Dendritic cell treated with granulocyte-macrophage colony-stimulating factor and Interleukin-4, amounts not matched to agents 40 ng/mL and 50 ng/mL, for 4 days (primary cell): ENCODE measurements around the gene PLCE1.

ENCODE experiments used
- H3K27ac Mint-ChIP-seq: one replicate; pipeline ENCODE4 v1.8.0; 2022; ENCODE audit warnings: mild to moderate bottlenecking, mixed read lengths
- H3K27me3 Mint-ChIP-seq: one replicate; pipeline ENCODE4 v1.8.0; 2022; ENCODE audit warnings: mild to moderate bottlenecking, mixed read lengths
- H3K36me3 Mint-ChIP-seq: one replicate; pipeline ENCODE4 v1.8.0; 2022; ENCODE audit warnings: low read depth, mixed read lengths
- H3K4me1 Mint-ChIP-seq: one replicate; pipeline ENCODE4 v1.8.0; 2022; ENCODE audit warnings: low read depth, mixed read lengths
- H3K4me3 Mint-ChIP-seq: one replicate; pipeline ENCODE4 v1.8.0; 2022; ENCODE audit warnings: mild to moderate bottlenecking, moderate library complexity, mixed read lengths
- H3K9me3 Mint-ChIP-seq: one replicate; pipeline ENCODE4 v1.8.0; 2022; ENCODE audit warnings: mixed read lengths
- intact Hi-C: fragments of 100-400 bp; cut with micrococcal nuclease; formaldehyde crosslinking; loops from one replicate; pipeline ENCODE4 v1.15.0; 2022

The PLCE1 gene

DNA sequence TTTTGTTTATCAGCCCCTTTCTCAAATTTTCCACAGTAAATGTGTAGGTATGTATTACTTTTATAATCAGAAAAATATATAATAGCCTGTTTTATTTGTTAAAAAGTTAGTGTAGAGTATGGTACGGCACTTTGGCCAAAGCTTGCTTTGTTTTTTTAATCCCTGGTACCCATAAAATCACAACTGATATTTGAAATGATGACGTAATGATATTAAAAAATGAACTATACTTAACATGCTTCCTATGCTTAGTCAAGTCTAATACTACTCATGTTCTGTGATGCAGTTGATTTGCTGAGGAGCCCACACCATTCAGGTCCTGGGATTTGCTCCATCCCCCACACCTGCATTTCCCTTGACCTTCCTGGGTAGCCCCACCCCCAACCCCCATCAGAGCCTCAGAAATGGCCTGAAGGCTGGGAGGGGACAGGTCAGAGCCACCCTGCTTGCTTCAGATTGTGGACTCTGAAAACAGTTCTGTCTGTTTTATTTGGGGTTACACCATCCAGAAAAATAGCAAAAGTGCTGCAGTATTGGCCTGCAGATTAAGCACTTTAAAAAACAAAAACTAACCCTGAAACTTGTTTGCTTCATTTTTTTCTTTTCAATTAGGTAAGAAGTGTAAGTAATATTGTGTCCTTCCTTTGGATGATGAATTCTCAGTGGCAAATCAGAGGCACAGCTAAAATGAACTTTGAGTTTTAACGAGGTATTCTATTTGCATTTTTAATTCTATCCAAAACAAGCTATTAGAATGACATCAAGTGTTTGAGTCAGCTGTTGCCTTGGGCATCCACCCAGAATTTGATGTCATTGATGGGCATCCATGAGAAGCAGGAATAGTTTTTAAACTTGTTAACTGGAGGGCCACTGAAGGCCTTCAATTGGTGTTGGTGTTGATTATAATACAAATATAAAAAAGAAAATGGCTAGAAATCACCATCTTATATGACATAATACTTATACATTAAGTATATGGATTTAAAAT lies 23.3 kb downstream of the PLCE1 start:
- H3K4me3 Mint-ChIP-seq = no peak overlapping the region
- intact Hi-C loops = no loop called here
- H3K36me3 Mint-ChIP-seq = no peaks in the 10 kb centered on the region
- H3K27me3 Mint-ChIP-seq = peaks cover 3% of the 10 kb centered on the region
- H3K27ac Mint-ChIP-seq = no peak overlapping the region
- no peaks in the 10 kb centered on the region for H3K4me1 Mint-ChIP-seq
- H3K9me3 Mint-ChIP-seq = no peaks in the 10 kb centered on the region

DNA sequence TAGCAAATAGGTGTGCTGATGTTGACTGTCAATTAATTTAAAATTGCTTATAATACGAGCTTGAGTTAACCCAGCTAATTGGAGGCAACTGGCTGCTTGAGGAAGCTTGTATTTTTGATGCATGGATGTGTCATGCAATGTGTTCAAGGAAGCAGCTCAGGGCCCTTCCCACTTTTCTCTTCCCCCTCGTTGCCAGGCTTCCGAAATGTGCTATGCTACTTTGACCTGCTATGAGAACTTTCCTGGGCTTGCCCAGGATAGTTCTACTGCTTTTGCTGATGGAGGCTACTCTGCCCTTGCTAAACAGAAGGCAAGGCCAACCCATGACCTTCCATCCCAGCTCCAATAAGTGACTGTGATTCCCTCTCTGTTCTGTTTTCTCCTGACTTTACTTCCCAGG lies 24.4 kb downstream of the PLCE1 start:
- H3K4me1 Mint-ChIP-seq = no peaks in the 10 kb centered on the region
- H3K27me3 Mint-ChIP-seq = peaks cover 3% of the 10 kb centered on the region
- H3K9me3 Mint-ChIP-seq = no peaks in the 10 kb centered on the region
- H3K4me3 Mint-ChIP-seq = no peak overlapping the region
- intact Hi-C loops = no loop called here
- no peaks in the 10 kb centered on the region for H3K36me3 Mint-ChIP-seq
- no peak overlapping the region for H3K27ac Mint-ChIP-seq

DNA sequence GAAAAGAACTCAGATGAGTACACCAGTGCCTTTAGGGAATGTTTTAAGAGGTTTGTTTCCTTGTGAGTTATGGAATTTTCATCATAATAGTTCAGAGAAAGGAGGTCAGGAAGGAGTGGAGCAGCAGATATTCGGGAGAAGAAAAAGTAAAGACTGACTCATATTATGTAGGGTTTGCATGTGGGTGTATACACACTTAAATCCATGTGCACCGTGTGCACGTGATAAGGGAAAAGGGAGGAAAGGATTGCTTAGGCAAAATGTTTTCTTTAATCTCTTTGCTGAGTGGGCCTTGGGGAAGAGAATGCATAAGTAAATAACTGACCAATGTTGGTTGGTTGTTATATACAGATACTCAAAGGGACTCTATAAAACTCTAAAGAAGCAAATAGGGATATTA lies 30.2 kb downstream of the PLCE1 start:
- Mint-ChIP-seq H3K27ac (no peak overlapping the region), H3K9me3 (peaks cover 22% of the 10 kb centered on the region), H3K36me3 (no peaks in the 10 kb centered on the region), H3K4me3 (no peak overlapping the region), H3K4me1 (no peaks in the 10 kb centered on the region), H3K27me3 (no peaks in the 10 kb centered on the region)
- intact Hi-C loops = no loop called here

DNA sequence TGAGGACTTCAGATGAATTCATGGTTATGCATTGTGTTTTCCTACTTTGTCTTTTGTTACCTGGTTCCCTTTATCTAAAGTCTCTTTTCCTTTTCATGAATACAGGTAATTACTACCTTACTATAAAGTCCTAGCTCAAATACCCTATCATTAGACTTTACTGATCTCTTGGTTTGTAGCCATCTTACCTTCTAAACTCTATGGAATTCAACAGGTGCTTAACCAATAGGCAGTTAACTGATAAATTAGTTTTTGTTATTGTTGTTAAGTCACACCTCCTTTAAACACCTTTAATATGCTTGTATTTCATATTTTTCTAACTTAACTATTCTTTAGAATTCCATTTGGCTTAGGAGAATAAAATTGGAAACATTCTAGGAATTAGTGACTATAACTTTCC lies 30.7 kb downstream of the PLCE1 start:
- Mint-ChIP-seq H3K4me3 (no peak overlapping the region), H3K27ac (no peak overlapping the region), H3K27me3 (no peaks in the 10 kb centered on the region), H3K36me3 (no peaks in the 10 kb centered on the region), H3K4me1 (no peaks in the 10 kb centered on the region), H3K9me3 (peaks cover 27% of the 10 kb centered on the region)
- intact Hi-C loops = no loop called here

DNA sequence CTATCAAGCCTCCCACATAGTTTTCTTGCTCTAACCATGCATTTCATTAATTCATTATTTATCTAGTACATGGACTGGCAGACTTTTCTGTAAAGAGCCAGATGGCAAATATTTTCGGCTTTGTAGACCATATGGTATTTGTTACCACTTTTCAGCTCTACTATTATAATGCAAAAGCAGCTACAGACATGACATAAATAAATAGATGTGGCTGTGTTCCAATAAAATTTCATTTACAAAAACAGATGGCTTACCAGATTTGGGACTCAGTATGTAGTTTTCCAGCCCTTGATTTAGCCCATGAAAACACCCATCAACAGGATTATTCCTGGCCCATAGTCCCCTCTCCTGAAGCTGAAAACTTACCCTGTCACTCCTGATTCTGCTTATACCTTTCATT lies 32.1 kb downstream of the PLCE1 start:
- Mint-ChIP-seq H3K27ac (no peak overlapping the region), H3K9me3 (peaks cover 41% of the 10 kb centered on the region), H3K4me1 (no peaks in the 10 kb centered on the region), H3K4me3 (no peak overlapping the region), H3K27me3 (no peaks in the 10 kb centered on the region), H3K36me3 (no peaks in the 10 kb centered on the region)
- intact Hi-C loops = no loop called here

DNA sequence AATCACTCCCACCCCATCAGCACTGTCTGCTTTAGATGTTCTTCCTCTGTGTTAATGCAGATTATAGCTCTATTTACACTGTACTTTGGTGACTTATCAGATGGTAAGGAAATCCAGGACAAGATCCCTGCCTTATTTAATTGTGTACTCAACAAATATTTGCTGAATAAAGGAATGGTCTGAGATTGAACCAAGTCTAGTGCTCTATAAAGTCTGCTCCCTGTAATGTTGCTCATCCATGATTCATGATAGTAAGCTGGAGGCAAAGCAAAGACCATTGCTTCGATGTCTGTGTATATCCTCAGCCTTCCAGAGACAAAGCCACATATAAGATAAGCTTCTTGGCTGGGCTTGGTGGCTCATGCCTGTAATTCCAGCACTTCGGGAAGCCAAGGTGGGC lies 33.5 kb downstream of the PLCE1 start:
- H3K9me3 Mint-ChIP-seq = peaks cover 55% of the 10 kb centered on the region

DNA sequence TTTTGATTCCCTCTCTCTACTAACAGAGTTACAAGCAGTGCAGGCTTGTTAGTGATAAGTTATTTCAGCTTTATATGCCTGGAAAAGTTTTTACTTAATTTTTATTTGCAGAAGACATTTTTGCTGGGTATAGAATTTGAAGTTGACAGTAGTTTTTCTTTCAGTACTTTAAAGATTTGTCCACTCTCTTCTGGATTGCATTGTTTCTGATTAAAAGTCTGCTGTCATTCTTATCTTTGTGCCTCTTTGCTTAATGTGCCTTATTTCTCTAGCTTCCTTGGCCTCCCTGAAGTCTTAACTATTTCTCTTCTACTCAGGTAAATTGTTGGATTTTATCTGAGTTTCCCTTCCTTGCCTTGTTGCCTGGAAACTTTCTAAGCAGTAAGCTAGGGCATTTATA lies 36.2 kb downstream of the PLCE1 start:
- Mint-ChIP-seq H3K36me3 (no peaks in the 10 kb centered on the region), H3K4me1 (no peaks in the 10 kb centered on the region), H3K27me3 (no peaks in the 10 kb centered on the region), H3K27ac (no peak overlapping the region), H3K9me3 (peaks cover 56% of the 10 kb centered on the region), H3K4me3 (no peak overlapping the region)
- intact Hi-C loops = no loop called here

More for the DNA sequence above, 33.5 kb downstream of the PLCE1 start:
- H3K36me3 Mint-ChIP-seq = no peaks in the 10 kb centered on the region
- H3K27me3 Mint-ChIP-seq = no peaks in the 10 kb centered on the region
- H3K4me1 Mint-ChIP-seq = no peaks in the 10 kb centered on the region
- intact Hi-C loops = no loop called here
- no peak overlapping the region for H3K27ac Mint-ChIP-seq
- H3K4me3 Mint-ChIP-seq = no peak overlapping the region

DNA sequence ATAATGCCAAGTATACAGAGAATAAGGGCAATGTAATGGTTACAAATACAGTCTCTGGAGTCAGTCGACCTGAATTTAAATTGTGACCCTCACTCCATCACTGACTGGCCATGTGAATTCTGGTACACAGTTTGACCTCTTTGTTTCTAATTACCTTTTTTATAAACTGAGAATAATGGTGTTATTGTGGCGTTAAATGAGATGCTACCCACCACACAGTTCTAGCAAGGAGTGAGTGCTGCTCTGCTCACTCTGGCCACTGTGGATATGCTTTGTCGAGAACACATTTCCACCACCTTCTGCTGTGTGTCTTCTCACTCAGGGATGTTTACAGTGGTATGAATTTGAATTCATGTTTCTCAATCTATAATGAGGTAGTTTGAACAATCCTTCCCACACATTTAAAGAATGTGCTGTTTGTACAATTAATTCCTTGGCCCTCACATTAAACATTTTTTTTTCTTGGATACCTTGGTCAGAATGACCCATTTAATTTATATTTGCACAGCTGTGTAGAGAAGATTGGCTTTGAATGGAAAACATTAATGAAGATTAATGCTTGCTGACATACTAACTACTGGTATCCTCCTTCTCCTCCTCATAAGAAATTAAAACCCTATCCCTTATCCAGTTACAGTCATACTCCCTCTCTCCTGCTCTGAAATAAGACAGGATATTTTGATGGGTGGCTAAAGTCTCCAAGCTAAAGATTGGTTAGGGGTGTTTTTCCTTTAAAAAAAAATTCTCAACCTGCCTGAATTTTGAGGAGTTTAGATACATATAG lies 42.4 kb downstream of the PLCE1 start:
- H3K9me3 Mint-ChIP-seq = peaks cover 11% of the 10 kb centered on the region
- no peaks in the 10 kb centered on the region for H3K4me1 Mint-ChIP-seq
- H3K4me3 Mint-ChIP-seq = no peak overlapping the region
- H3K27me3 Mint-ChIP-seq = no peaks in the 10 kb centered on the region
- no peak overlapping the region for H3K27ac Mint-ChIP-seq
- no peaks in the 10 kb centered on the region for H3K36me3 Mint-ChIP-seq
- intact Hi-C loops = no loop called here

DNA sequence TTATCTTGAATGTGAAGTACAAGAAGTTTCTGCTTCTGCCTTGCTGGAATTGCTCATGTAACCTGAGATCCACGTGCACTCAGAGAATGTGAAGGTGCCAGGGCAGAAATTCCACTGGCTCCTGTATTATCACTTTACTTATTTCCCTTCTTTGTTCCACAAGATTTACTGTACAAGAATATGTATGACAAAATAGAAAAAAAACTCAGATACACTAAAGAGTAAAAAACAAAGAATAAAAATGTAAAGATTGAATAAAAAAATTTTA lies 43.0 kb downstream of the PLCE1 start:
- Mint-ChIP-seq H3K27ac (no peak overlapping the region), H3K9me3 (peaks cover 6% of the 10 kb centered on the region), H3K27me3 (no peaks in the 10 kb centered on the region), H3K4me3 (no peak overlapping the region), H3K4me1 (no peaks in the 10 kb centered on the region), H3K36me3 (no peaks in the 10 kb centered on the region)
- intact Hi-C loops = no loop called here

DNA sequence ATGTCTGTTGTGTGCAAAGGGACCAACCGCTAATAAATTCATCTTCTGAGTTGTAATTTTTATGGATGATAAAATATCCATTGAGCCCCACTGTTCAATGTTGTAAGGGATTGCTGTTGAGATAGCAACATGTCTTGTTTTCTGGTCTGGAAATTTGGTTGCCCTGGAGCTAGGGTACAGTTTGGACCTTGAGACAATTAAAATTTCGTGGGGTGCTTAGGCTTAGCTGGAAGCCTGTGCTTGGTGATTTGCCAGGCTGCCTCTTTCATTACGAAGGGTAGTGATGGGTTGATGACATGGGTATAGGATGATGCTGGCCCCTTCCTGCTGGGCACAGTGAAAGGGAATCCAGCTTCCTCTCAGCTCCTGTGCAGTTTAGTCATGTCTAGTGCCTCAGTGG lies 43.6 kb downstream of the PLCE1 start:
- Mint-ChIP-seq H3K4me1 (no peaks in the 10 kb centered on the region), H3K36me3 (no peaks in the 10 kb centered on the region), H3K27ac (no peak overlapping the region), H3K4me3 (no peak overlapping the region), H3K27me3 (no peaks in the 10 kb centered on the region), H3K9me3 (peaks cover under 1% of the 10 kb centered on the region)
- intact Hi-C loops = no loop called here

DNA sequence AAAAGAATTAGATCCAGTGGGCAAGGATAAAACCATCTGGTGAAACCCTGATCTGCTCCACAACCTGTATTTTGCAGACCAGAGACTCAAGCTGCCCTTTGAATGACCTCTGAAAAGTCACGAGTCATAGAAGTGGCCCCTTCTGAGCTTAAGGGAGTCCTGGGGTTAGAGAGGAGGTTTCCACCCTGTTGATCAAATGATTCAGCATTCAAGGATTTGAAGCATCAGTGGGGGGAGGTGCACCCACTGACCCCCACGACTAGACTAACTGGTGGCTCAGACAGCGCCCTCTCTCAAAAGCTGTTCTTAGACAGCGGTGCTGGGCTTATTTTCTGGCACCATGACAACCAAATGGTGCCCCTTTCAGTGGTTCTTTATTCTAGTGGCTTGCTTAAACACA lies 44.3 kb downstream of the PLCE1 start:
- no peaks in the 10 kb centered on the region for H3K4me1 Mint-ChIP-seq
- H3K27ac Mint-ChIP-seq = no peak overlapping the region
- no peaks in the 10 kb centered on the region for H3K9me3 Mint-ChIP-seq
- no peak overlapping the region for H3K4me3 Mint-ChIP-seq
- H3K36me3 Mint-ChIP-seq = no peaks in the 10 kb centered on the region
- no peaks in the 10 kb centered on the region for H3K27me3 Mint-ChIP-seq
- intact Hi-C loops = no loop called here

DNA sequence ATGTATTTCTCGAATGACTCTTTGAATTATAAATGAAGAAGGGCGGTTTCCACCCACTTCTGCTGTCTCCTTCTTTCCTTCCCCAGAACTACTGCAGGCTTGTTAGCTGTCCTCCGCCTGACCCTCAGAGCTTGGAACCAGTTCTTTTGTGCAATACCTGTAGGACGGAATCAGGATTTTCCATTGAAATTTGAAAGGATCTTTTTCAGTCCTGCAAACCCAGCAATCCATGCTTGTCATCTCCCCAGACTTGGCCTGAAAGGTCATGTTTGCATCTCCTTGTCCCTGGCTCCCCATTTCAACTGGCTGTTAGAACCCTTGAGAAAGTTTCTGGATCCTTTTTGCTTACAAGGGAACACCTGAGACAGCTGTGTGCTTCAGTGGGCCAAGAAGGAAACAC lies 47.5 kb downstream of the PLCE1 start:
- Mint-ChIP-seq H3K27ac (no peak overlapping the region), H3K27me3 (no peaks in the 10 kb centered on the region), H3K4me3 (no peak overlapping the region), H3K9me3 (no peaks in the 10 kb centered on the region), H3K36me3 (no peaks in the 10 kb centered on the region), H3K4me1 (no peaks in the 10 kb centered on the region)
- intact Hi-C loops = no loop called here

DNA sequence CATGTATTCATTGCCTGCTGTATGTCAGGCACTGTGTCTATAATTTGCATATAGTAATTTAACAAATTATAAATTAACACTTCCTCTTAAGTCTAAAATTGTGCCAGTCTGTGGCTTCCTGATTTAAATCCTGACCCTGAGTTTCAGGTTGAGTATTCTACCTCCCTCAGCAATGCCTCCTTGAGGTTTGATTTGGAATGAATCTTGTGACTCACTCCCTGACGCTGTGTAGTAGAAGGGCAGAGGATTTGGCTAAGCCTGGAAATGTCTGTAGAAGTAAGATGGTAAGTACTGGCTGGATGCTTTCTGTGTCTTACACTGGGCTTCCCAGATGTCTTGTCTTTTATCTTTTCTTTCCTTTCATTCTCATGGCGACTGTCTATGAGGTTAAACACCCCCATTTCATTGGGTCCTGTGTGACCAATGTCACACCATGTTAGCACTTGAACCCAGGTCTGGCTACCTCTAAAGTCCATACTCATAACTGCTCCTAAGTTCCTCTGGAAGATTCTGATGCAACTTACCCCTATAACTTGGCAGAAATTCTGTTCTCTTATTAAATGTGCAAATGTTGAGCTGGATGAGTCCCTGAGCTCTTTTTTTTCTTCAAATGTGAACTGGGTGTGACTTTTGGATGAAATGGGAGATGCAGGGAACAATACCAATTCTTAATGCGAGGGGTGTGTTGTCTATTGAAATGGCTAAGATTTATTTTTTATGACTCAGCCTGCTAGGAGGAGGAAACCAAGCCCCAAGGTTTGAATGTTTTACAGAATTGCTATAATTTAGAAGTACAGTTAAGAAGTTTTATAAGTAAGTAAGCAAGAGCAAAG lies 48.5 kb downstream of the PLCE1 start:
- Mint-ChIP-seq H3K27me3 (no peaks in the 10 kb centered on the region), H3K9me3 (no peaks in the 10 kb centered on the region), H3K36me3 (no peaks in the 10 kb centered on the region), H3K27ac (no peak overlapping the region), H3K4me3 (no peak overlapping the region), H3K4me1 (no peaks in the 10 kb centered on the region)
- intact Hi-C loops = no loop called here

DNA sequence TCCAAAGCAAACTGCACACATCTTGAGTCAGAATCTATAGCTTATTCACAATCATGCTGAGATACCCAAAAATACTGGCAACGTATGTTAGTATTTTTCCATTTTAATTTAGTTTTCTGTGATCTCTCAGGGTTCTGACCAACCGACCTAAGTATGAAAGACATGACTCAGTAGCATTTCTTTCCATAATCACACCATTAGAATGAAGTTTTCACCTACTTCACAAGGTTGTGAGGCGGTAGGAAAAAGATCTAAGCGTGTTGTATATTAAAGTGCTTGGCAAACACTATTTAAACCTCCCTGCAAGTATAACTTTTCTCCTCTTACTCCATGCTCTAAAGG lies 49.1 kb downstream of the PLCE1 start:
- H3K36me3 Mint-ChIP-seq = no peaks in the 10 kb centered on the region
- no peak overlapping the region for H3K4me3 Mint-ChIP-seq
- intact Hi-C loops = no loop called here
- no peaks in the 10 kb centered on the region for H3K4me1 Mint-ChIP-seq
- no peak overlapping the region for H3K27ac Mint-ChIP-seq
- no peaks in the 10 kb centered on the region for H3K27me3 Mint-ChIP-seq
- H3K9me3 Mint-ChIP-seq = no peaks in the 10 kb centered on the region
